22Rv1 (cell line): Measurements from ENCODE around the gene RASAL1.

Experiments used
- H3K27ac ChIP-seq: fragments of 450-650 bp; 2 replicates; pipeline ENCODE4 v1.5.1; 2017
- ZFX ChIP-seq: fragments of 450-650 bp; IDR thresholded peaks from 2 replicates; pipeline ENCODE4 v1.6.1; 2017; ENCODE audit warnings: antibody characterized with exemption, borderline replicate concordance
- TF ChIP-seq, protein P1 (sequence below): fragments of 450-650 bp; IDR thresholded peaks from 2 replicates; pipeline ENCODE4 v1.5.1; 2017; ENCODE audit warnings: mild to moderate bottlenecking

Gene RASAL1

DNA sequence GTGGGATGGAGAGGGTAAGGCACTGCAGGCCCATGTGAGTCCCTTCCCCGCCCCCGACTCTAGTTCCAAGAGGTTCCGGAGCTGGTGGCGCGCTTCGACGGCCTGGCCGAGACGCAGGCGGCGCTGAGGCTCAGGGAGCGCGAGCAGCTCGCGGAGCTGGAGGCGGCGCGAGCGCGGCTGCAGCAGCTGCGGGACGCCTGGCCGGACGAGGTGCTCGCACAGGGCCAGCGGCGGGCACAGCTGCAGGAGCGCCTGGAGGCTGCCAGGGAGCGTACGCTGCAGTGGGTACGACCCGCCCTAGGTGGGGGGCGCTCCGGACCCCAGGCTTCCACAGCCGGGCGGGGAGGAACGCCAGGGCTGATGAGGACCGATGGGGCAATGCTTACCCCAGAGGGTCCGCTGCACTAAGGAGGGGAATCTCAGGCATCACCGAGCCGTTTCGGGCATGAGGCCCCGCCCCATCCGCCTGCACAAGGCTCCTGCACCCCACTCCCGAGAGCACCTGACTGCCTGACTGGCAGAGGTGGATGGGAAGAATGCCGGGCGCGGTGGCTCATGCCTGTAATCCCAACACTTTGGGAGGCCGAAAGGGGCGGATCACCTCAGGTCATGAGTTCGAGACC is 18.9 kb upstream of the RASAL1 start:
- no peak overlapping the region for H3K27ac ChIP-seq
- TF ChIP-seq, protein P1, sequence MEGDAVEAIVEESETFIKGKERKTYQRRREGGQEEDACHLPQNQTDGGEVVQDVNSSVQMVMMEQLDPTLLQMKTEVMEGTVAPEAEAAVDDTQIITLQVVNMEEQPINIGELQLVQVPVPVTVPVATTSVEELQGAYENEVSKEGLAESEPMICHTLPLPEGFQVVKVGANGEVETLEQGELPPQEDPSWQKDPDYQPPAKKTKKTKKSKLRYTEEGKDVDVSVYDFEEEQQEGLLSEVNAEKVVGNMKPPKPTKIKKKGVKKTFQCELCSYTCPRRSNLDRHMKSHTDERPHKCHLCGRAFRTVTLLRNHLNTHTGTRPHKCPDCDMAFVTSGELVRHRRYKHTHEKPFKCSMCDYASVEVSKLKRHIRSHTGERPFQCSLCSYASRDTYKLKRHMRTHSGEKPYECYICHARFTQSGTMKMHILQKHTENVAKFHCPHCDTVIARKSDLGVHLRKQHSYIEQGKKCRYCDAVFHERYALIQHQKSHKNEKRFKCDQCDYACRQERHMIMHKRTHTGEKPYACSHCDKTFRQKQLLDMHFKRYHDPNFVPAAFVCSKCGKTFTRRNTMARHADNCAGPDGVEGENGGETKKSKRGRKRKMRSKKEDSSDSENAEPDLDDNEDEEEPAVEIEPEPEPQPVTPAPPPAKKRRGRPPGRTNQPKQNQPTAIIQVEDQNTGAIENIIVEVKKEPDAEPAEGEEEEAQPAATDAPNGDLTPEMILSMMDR, result no peak
- no peak for TF ChIP-seq ZFX

DNA sequence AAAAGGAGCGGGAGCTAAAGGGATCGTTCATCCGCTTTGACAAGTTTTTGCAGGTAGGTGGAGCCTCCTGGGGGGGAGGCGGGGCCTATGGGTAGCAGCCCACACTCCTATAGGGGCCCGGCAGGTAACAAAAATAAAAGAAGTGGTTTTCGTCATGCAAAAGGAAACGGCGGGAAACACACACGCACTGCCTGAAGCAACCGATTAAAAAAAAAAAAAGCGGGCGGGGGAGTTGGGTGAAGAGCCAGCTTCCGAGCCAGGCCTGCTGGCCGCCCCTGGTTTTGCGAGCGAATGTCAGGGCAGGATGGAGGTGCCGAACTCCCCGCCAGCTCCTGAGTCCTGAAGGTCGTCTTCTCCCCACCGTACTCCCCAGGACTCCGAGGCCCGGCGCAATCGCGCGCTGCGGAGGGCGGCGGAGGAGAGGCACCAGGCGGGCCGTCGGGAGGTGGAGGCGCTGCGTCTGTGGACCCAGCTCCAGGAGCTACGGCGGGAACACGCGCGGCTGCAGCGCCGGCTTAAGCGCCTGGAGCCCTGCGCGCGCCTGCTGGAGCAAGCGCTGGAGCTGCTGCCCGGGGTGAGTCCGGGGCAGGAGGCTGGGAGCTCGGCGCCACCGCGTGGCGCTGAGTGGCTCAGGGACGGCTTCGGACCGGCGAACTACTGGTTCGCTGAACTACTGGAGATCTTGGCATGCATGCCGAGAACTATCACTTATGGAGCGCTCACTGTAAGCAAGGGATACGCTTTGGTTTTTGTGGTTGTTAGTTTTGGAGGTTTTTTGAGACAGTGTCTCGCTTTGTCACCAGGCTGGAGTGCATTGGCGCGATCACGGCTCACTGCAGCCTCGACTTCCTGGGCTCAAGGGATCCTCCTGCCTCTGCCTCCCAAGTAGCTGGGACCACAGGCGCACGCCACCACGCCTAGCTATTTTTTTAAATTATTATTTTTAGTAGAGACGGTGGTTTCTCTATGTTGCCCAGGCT is 17.6 kb upstream of the RASAL1 start:
- peak overlapping the region; percentile 87 for H3K27ac ChIP-seq
- no peak for TF ChIP-seq ZFX
- TF ChIP-seq, protein P1, result peak; percentile 89

DNA sequence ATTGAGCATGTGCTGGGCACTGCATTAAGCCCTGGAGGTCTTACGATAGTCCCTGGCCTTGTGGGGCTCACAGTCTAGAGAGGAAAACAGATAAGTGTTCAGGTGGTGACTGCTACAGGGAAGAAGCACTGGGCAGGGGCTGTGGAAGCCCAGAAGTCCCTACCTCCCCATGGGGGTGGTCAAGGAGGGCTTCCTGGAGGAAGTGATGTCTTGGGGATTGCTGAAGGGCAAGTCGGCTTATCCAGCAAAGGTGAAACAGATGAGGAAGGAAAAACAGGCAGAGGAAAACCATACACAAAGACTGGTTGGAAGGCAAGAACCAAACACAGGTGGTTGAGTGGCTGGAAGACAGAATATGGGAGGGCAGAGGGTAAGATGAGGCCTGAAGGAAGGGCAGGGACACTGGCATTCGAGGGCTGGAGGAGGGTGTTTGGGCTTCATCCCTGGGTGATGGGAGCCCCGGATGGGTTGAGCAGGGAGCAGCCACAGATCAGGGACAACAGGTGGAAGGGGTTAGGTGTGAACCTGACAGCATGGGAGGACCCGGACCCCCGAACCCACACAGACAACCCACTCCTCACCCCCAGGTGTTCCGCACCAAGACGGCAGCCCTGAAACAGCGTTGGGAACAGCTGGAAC is 16.8 kb upstream of the RASAL1 start:
- no peak for TF ChIP-seq ZFX
- TF ChIP-seq, protein P1, result no peak
- H3K27ac ChIP-seq, result peak overlapping the region; percentile 87

DNA sequence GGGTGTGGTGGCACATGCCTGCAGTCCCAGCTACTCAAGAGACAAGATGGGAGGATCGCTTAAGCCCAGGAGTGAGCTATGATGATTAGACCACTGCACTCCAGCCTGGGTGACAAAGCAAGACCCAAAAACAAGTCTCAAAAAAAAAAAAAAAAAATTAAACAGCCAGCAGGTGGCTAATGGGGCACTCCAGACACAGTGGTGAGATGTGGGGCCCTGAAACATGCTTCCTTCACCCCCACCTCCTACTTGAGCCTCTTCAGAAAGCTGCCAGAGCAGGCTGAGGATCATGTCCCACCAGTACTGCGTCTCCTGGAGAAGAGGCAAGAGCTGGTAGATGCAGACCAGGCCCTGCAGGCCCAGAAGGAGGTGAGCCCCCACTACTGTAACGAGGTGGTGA is 16.1 kb upstream of the RASAL1 start:
- H3K27ac ChIP-seq, result no peak overlapping the region
- no peak for TF ChIP-seq ZFX
- TF ChIP-seq, protein P1, result no peak

DNA sequence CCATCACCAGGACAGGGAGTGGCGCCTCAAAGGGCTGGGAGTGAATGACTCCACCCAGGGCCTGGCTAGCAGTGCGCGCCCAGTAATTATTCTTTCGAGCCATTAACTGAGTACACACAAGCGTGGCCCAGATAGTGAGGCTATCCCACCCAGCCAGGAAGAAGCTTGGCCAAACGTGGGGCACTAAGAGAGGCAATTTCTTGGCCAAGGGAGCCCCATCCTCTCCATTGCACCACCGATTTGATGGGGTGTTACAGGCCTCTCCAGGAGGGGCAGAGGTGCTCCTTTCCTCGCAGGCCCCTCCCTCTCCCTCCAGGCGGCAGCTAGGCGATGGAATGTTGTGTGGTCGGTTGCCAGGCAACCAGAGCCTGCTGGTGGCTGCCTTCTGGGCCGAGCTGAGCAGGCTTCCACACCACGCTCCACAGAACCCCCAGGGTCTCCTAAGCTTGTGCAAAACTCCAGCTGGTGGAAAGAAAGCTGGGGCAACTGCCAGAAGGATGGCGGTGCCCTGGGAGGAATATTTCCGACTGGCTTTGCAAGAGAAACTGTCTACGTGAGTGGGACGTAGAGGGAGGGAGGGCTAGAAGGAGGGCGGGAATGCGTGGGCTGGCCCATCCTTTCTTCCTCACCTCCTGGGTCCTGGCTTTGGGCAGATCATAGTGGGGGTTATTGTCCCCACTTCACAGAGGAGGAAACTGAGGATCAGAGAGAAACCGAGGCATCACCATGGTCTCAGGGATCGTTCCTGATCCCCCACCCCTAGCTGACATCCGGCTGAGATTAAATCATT is 14.0 kb upstream of the RASAL1 start, which contains the start of gene CFAP73:
Gene CFAP73, plus strand, starts transcription at position 364 of the 790 bp plus-strand sequence. Its CDS starts 134 bp downstream, at position 498.
- H3K27ac ChIP-seq, result no peak within 1 kb of the TSS
- TF ChIP-seq, protein P1, result no peak
- TF ChIP-seq ZFX, result no peak

DNA sequence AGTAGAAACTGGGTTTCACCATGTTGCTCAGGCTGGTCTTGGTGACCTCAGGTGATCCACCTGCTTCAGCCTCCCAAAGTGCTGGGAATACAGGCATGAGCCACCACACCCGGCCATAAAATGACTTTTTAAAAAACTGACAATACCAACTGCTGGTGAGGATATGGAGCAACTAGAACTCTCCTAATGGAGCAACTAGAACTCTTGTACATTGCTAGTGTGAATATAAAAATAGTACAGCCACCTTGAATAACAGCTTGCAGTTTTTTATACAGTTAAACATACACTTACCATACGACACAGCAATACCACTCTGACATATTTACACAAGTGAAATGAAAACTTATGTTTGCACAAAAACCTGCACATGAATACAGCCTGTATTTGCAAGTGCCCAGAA is 11.4 kb upstream of the RASAL1 start:
- H3K27ac ChIP-seq, result no peak overlapping the region
- TF ChIP-seq, protein P1, result no peak
- no peak for TF ChIP-seq ZFX
